Activated CD8-positive, alpha-beta memory T cell treated with anti-CD3 and anti-CD28 coated beads for 48 hours (primary cell): ENCODE results near the gene TMEM154.
"Not testable (repeated sequence)": the region's sequence is repeated elsewhere in the genome, so short reads cannot be mapped to it uniquely, and the experiment has no call there.

Source experiments
- DNase-seq, 3 experiments: peaks; one replicate each; pipeline ENCODE4 v3.0.0-alpha.2; 2020; ENCODE audit warnings: low read depth in 2 of 3, low spot score in 2 of 3

The TMEM154 gene

GRCh38 chr4:152667781-152668180, 12.0 kb downstream of the TMEM154 start:
- DNase-seq = no peak

- DNase-seq = no peak
Measured at GRCh38 chr4:152666946-152667345, 12.9 kb downstream of the TMEM154 start.

GRCh38 chr4:152665691-152666395, 14.0 kb downstream of the TMEM154 start:
- no peak for DNase-seq

DNA sequence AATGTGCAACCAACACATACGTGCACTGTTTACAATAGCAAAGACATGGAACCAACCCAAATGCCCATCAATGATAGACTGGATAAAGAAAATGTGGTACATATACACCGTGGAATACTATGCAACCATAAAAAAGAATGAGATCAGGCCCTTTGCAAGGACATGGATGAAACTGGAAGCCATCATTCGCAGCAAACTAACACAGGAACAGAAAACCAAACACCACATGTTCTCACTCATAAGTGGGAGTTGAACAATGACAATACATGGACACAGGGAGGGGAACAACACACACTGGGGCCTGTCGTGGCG, 15.8 kb downstream of the TMEM154 start:
- DNase-seq = not testable (repeated sequence)

DNA sequence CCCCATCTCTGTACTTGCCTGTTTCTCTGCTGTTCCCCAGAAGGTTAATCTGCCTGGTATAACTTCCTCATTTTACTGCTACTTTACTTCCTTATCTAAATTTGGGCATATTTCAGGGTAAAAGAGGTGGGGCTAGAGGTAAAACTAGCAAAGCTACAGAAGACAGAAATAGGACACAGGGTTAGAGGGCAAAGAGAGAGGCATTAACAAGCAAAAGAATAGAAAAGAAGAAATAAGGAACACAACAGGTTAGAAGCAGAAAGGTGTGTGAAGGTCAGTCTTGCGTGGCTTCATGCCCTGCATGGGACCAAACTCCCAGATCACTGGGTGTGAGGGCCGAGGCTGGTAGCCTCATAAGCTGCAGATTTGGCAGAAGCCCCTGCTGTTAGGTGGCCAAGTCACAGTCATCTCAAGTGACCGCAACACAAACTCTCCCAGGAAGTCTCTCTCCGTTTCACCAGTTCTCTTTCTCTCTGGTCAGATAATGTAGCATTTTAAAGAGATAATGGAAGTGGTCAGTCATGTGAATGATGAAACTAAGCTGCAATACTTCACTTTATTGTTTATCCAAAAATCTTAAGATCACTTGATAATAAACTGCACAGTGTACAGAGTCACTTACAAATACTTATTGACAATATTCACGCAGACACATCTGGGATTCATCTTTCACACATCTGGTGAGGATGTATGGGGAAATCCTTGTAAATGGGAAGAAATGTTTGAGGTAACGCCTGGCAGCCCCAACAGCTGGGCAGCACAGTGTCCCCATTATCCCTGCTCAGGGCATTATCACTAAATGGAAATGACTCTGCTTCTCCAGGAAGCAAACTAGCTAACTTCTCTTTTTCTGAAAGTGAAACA, 16.4 kb downstream of the TMEM154 start:
- no peak for DNase-seq

GRCh38 chr4:152661649-152662048, 18.1 kb downstream of the TMEM154 start:
- no peak for DNase-seq

DNA sequence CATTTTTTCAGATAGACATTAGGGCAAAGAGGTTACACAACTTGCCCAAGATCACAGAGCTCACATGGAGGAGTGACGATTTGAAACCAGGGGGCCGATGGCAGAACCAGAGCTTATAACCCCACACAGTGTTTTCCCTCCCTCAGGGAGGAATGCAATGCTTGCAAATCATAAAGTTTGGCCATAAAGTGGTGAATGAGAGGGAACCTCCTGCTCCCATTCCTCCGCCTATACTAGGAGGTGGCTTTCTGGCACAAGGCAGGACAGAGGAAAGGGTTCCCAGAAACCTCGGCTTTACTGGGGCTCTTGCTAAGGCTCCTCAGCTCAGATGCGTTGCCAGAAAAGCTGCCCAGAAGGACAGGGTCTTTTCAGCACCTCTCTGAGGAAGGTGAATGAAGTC, 19.3 kb downstream of the TMEM154 start:
- no peak for DNase-seq

DNA sequence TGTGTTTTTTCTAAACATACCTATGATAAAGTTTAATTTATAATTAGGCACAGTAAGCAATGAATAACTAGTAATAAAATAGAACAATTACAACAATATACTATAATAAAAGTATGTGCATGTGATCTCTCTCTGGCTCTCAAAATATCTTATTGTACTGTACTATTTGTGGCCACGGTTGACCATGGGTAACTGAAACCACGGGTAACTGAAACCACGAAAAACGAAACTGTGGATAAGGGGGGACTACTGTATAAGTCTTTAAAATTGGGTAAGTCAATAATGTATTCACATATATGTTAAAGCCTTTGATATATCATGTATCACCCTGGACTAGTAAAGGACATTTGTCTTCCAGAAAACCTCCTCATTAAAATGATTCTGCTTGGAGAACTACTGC, 20.0 kb downstream of the TMEM154 start:
- DNase-seq = no peak

- DNase-seq = no peak
Measured at GRCh38 chr4:152657657-152658056, 22.1 kb downstream of the TMEM154 start.

DNA sequence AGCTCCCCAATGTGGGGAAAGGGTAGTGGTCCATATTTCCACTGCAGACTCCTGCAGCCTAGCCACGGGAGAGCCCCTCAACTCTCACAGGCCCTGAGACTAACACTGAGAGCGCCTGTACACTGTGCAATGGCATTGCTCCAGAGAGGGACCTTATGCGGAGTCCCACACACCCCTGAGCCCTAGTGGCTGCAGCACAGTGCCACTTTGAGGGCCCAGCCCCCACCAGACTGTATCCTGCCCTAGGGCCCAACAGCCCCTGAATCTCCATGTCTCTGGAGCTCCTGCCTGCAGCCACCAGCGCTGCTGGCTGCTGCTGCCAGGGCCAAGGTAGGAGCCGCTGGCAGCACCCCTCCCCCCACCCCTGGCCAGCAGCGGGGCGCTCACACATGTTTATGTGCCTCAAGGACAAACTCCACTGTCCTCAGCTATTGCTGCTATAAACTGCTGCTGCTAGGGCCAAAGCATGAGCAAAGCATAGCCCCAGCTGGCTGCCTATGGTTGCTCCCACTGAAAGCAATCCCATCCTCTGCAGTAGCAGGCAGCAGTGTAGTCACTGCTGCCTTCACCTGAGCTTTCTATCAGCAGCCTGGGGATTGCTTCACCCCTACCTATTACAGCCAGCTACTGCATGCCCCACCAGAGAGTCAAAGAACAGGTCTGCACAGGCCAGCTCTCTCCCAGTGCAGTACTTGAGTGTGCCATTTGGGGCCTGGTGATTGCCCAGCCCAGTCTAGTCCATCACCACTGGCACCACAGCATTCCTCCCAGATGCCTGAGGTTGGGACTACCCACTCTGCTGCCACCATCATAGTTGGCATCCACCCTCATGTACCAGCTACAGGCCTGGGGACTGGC, 24.3 kb downstream of the TMEM154 start:
- DNase-seq = no peak

- DNase-seq = no peak
Measured at GRCh38 chr4:152652102-152652501, 27.7 kb downstream of the TMEM154 start.

- DNase-seq = no peak
Measured at GRCh38 chr4:152651473-152652060, 28.2 kb downstream of the TMEM154 start.

DNA sequence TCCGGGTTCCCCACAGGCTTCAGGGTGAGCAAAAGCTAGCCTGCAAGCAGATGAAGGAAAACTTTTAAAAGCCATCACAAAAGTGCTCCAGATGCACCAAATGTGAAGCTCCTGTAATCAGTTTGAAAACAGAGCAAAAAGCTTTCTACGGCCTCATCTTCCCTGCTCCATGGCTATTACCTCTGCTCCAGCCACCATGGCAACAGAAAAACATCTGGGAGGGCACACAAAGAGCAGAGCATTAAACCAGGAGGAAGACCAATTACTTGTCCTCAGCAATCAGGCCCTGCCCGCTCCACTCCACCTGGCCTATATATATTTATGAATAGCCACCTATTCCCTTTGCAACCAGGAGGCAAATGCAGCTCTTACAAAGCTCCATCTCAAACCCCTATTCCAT, 33.6 kb downstream of the TMEM154 start:
- no peak for DNase-seq

GRCh38 chr4:152644130-152644529, 35.7 kb downstream of the TMEM154 start:
- DNase-seq = no peak

GRCh38 chr4:152643153-152644035, 36.4 kb downstream of the TMEM154 start:
- DNase-seq = no peak

DNA sequence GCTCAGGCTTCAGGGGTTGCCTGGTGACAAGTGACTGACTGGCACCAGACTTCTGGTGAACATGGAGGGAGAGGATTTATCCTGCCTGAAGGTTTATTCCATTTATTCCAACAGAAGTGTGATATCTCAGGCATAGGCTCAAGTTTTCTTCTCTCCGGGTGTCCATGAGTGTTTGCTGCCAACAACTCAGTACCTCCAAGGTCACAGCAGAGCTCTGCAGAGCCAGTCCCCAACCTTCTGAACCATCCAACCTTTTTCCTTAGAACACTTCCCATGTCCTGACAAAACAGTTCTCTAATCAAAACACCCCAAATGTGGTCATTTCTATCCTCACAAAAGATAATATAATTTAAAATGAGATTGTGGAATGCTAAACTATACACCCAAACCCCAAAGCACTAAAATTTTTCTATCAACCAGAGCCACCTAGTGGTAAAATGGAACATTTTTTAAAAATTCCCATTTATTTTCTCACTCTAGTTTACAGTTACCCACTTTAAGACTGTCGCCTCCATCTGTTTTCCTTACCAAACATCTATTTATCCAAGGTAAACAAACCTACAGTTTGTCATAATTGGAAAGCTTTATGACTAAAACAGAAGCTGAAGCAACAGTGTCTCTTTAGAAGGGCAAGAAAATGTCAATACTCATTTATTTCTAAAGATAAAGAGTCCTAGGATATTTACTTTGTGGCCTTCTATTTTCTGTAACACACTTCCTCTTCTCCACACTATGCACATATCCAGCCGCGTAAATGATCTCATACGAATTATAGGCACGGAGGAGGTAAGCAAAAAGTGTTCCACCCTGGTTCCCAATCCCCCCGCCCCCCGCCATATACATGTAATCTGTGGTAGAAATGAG, 39.5 kb downstream of the TMEM154 start:
- DNase-seq = no peak

DNA sequence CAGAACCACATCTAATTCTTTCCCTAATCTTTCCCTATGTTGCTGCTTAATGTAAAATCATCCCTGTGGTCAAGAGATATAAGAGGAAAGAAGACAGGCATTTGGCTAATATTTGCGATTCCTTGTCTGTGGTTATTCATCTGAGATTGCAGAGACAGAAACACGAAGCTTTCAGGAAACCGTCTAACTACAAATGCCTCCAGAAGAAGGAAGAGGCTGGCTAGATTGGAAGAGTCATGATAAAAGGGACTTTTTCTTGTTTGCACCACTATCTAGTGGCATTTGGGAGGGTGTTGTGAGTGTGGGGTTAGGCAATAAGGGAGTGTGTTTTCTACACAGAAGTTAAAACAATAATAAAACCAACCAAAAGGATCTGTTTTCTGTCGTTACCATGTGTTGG, 43.9 kb downstream of the TMEM154 start:
- no peak for DNase-seq

DNA sequence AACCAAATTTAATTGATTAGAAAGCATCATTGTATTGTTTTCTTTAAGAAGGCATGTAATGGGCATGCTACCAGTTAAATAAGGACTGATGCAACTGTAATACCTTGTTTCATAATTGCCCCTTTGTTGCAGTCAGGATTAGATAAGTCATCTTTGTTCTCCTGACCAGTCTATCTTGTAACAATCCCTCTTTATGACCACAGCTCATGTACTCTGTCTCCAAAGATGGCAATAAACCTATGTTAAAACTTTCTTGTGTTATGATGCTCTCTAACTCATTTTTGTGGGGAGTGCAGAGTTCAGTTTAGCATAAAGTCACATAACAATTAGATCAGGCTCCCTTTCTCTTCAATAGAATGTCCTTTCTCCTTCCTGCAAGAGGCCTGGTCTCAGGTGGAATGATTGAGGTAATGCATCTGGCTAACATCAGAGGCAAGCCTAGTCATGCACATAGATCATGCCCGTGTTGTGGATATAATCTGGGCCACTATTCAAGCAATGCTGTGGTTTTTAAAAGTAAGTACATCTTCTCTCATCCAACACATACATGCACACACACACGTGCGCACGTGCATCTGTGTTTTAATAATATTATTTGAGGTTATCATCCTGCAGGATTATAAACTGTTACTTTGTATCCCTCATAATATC, 45.6 kb downstream of the TMEM154 start:
- DNase-seq = no peak

DNA sequence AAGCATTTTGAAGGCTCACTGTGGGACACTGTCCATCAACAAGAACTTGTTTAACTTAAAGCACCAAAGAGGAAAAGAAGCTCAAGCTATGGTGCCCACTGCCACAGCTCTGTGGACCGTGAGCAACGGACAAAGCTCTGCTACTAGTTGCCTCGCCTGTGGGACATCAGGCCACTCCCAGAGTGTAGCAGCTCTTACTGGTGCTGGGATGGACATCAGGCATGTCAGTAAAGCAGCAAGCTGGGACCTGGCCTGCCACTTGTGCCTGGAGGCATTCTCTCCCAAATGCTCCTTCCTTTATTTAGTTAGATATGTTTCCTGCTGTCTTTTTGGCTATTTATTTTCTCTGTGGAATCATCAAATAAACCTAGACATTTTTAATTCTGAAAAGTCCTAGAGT, 46.7 kb downstream of the TMEM154 start:
- DNase-seq = no peak
